Stimulated activated naive CD8-positive, alpha-beta T cell treated with anti-CD3 and anti-CD28 coated beads, Interleukin-15, Interleukin-2, amounts not matched to agents 100 ng/mL and 50 ng/mL, for 24 hours (primary cell): ENCODE measurements around the gene GUCY2D.

ENCODE experiments used
- H3K27ac Mint-ChIP-seq: one replicate; pipeline ENCODE4 v1.8.0; 2021; ENCODE audit warnings: mild to moderate bottlenecking, mixed read lengths
- H3K27me3 Mint-ChIP-seq: one replicate; pipeline ENCODE4 v1.8.0; 2021; ENCODE audit warnings: mixed read lengths
- H3K36me3 Mint-ChIP-seq: one replicate; pipeline ENCODE4 v1.8.0; 2021; ENCODE audit warnings: low read depth, mixed read lengths
- H3K4me1 Mint-ChIP-seq: one replicate; pipeline ENCODE4 v1.8.0; 2021; ENCODE audit warnings: low read depth, mixed read lengths
- H3K4me3 Mint-ChIP-seq: one replicate; pipeline ENCODE4 v1.8.0; 2021; ENCODE audit warnings: mild to moderate bottlenecking, mixed read lengths
- H3K9me3 Mint-ChIP-seq: one replicate; pipeline ENCODE4 v1.8.0; 2021; ENCODE audit warnings: mixed read lengths

The GUCY2D gene

DNA sequence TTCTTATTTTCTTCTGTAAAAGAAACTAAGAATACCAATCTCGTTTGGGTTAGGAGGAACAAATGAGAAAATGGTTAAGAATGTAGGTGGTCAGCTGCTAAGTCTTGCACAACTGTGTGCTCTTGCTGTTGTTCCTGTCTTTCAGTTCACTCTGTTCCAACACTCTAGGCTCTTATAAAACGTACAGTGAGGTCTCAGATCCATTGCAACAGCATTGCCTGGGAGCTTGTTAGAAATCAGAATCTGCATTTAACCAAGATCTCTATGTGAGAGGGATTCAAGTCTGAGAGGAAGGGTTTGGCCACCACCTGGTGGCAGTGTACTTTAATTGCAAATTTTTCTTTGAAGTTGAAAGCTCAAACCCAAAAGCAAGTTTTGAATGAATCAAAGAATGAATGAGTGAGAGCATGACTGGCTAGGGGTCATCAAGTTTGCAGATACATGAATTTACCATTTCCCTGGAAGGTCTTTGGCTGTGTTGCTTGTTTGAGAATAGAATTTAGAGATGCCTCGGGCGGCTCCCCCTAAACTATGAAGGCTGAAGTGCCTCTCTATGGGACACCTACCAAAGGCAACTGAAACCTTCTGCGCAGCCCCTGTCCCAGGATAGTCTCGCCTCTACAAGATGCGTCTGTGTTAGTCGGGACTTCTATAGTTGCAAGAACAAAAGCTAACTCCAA is 39.0 kb downstream of the GUCY2D start:
- no peaks in the 10 kb centered on the region for H3K9me3 Mint-ChIP-seq
- no peaks in the 10 kb centered on the region for H3K36me3 Mint-ChIP-seq
- H3K4me3 Mint-ChIP-seq = no peak overlapping the region
- no peak overlapping the region for H3K27ac Mint-ChIP-seq
- peaks cover 30% of the 10 kb centered on the region for H3K27me3 Mint-ChIP-seq
- H3K4me1 Mint-ChIP-seq = peaks cover 4% of the 10 kb centered on the region

GRCh38 chr17:8041979-8042378 is 39.6 kb downstream of the GUCY2D start:
- Mint-ChIP-seq H3K4me1 (peaks cover 4% of the 10 kb centered on the region), H3K9me3 (no peaks in the 10 kb centered on the region), H3K27me3 (peaks cover 30% of the 10 kb centered on the region), H3K4me3 (no peak overlapping the region), H3K36me3 (no peaks in the 10 kb centered on the region), H3K27ac (no peak overlapping the region)

DNA sequence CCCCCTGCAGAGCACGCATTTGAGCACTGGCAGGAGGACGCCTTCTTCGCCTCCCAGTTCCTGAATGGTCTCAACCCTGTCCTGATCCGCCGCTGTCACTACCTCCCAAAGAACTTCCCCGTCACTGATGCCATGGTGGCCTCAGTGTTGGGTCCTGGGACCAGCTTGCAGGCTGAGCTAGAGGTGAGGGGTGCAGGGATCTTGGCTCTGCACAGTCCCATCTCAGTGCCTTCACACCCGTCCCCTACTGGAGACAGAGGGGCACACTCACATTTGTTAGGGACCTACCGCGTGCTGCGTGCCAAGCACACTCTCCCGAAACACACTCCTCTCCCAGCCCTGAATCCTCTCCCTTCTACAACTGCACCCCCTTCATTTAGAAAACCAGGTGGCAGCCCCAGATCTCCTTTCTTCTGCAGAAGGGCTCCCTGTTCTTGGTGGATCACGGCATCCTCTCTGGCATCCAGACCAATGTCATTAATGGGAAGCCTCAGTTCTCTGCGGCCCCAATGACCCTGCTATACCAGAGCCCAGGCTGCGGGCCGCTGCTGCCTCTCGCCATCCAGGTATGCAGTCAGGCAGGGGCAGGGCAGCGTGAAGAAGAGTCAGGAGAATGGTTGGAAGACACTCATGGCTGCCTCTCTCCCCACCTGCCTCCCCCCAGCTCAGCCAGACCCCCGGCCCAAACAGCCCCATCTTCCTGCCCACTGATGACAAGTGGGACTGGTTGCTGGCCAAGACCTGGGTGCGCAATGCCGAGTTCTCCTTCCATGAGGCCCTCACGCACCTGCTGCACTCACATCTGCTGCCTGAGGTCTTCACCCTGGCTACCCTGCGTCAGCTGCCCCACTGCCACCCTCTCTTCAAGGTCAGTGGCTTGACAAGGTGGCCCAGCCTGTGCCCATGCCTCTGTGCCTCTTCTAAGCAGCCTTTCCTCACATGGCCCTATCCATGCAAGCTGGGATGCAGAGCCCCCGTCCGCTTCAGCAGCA is 42.7 kb downstream of the GUCY2D start:
- Mint-ChIP-seq H3K4me1 (peaks cover 4% of the 10 kb centered on the region), H3K9me3 (no peaks in the 10 kb centered on the region), H3K36me3 (no peaks in the 10 kb centered on the region), H3K4me3 (no peak overlapping the region), H3K27me3 (peaks cover 14% of the 10 kb centered on the region), H3K27ac (no peak overlapping the region)

- peaks cover 2% of the 10 kb centered on the region for H3K27me3 Mint-ChIP-seq
- H3K27ac Mint-ChIP-seq = no peak overlapping the region
- H3K4me3 Mint-ChIP-seq = no peak overlapping the region
- no peaks in the 10 kb centered on the region for H3K36me3 Mint-ChIP-seq
- no peaks in the 10 kb centered on the region for H3K9me3 Mint-ChIP-seq
- peaks cover under 1% of the 10 kb centered on the region for H3K4me1 Mint-ChIP-seq
Observed at GRCh38 chr17:8046306-8046928, 44.0 kb downstream of the GUCY2D start.

GRCh38 chr17:8046929-8047768 is 44.7 kb downstream of the GUCY2D start:
- Mint-ChIP-seq H3K4me1 (no peaks in the 10 kb centered on the region), H3K27ac (no peak overlapping the region), H3K9me3 (no peaks in the 10 kb centered on the region), H3K36me3 (no peaks in the 10 kb centered on the region), H3K4me3 (no peak overlapping the region), H3K27me3 (no peaks in the 10 kb centered on the region)

GRCh38 chr17:8047769-8048110 is 45.3 kb downstream of the GUCY2D start:
- no peaks in the 10 kb centered on the region for H3K36me3 Mint-ChIP-seq
- H3K27me3 Mint-ChIP-seq = no peaks in the 10 kb centered on the region
- H3K27ac Mint-ChIP-seq = no peak overlapping the region
- no peaks in the 10 kb centered on the region for H3K4me1 Mint-ChIP-seq
- H3K9me3 Mint-ChIP-seq = no peaks in the 10 kb centered on the region
- H3K4me3 Mint-ChIP-seq = no peak overlapping the region

- no peaks in the 10 kb centered on the region for H3K27me3 Mint-ChIP-seq
- H3K9me3 Mint-ChIP-seq = no peaks in the 10 kb centered on the region
- no peak overlapping the region for H3K4me3 Mint-ChIP-seq
- H3K36me3 Mint-ChIP-seq = no peaks in the 10 kb centered on the region
- H3K4me1 Mint-ChIP-seq = no peaks in the 10 kb centered on the region
- H3K27ac Mint-ChIP-seq = peak overlapping the region; percentile 56
Observed at GRCh38 chr17:8048236-8048635, 45.8 kb downstream of the GUCY2D start.

- no peaks in the 10 kb centered on the region for H3K9me3 Mint-ChIP-seq
- no peaks in the 10 kb centered on the region for H3K27me3 Mint-ChIP-seq
- no peak overlapping the region for H3K4me3 Mint-ChIP-seq
- no peaks in the 10 kb centered on the region for H3K4me1 Mint-ChIP-seq
- H3K36me3 Mint-ChIP-seq = no peaks in the 10 kb centered on the region
- peak overlapping the region; percentile 56 for H3K27ac Mint-ChIP-seq
Observed at GRCh38 chr17:8048736-8049135, 46.3 kb downstream of the GUCY2D start.

- Mint-ChIP-seq H3K4me3 (no peak overlapping the region), H3K36me3 (no peaks in the 10 kb centered on the region), H3K4me1 (peaks cover 16% of the 10 kb centered on the region), H3K27ac (no peak overlapping the region), H3K9me3 (no peaks in the 10 kb centered on the region), H3K27me3 (peaks cover 8% of the 10 kb centered on the region)
Observed at GRCh38 chr17:8051831-8052230, 49.4 kb downstream of the GUCY2D start.

- Mint-ChIP-seq H3K36me3 (no peaks in the 10 kb centered on the region), H3K9me3 (no peaks in the 10 kb centered on the region), H3K4me3 (no peak overlapping the region), H3K27me3 (peaks cover 15% of the 10 kb centered on the region), H3K4me1 (peaks cover 23% of the 10 kb centered on the region), H3K27ac (no peak overlapping the region)
Observed at GRCh38 chr17:8052256-8053252, 50.1 kb downstream of the GUCY2D start.

GRCh38 chr17:8053600-8053999 is 51.2 kb downstream of the GUCY2D start:
- H3K36me3 Mint-ChIP-seq = no peaks in the 10 kb centered on the region
- H3K27ac Mint-ChIP-seq = no peak overlapping the region
- H3K27me3 Mint-ChIP-seq = peaks cover 21% of the 10 kb centered on the region
- no peaks in the 10 kb centered on the region for H3K9me3 Mint-ChIP-seq
- H3K4me1 Mint-ChIP-seq = peaks cover 26% of the 10 kb centered on the region
- H3K4me3 Mint-ChIP-seq = no peak overlapping the region

DNA sequence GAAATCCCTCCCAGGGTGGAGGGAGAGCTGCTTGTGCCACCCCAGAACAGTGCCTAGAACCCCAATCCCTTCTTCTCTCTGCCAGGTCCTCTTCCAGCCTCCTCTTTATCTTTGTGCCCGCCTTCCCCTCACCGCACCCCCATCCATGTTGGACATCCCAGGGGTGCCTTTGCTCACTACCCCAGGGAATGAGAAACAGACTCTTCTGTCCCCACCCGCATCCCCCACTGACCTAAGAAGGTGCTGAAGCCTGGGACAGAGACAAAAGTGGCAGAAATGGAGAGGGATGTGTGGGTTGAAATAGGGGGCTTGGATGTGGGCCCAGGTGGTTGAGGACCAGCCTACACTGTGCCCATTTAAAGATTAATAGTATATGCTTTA is 53.4 kb downstream of the GUCY2D start:
- Mint-ChIP-seq H3K27ac (peak overlapping the region; percentile 51), H3K27me3 (peaks cover 43% of the 10 kb centered on the region), H3K36me3 (no peaks in the 10 kb centered on the region), H3K4me3 (no peak overlapping the region), H3K9me3 (no peaks in the 10 kb centered on the region), H3K4me1 (peaks cover 26% of the 10 kb centered on the region)

GRCh38 chr17:8056232-8056975 is 54.0 kb downstream of the GUCY2D start:
- no peaks in the 10 kb centered on the region for H3K9me3 Mint-ChIP-seq
- peaks cover 49% of the 10 kb centered on the region for H3K27me3 Mint-ChIP-seq
- peak overlapping the region; percentile 51 for H3K27ac Mint-ChIP-seq
- no peaks in the 10 kb centered on the region for H3K36me3 Mint-ChIP-seq
- H3K4me1 Mint-ChIP-seq = peaks cover 26% of the 10 kb centered on the region
- no peak overlapping the region for H3K4me3 Mint-ChIP-seq
